ENCODE results near the gene THADA.

Gene THADA

DNA sequence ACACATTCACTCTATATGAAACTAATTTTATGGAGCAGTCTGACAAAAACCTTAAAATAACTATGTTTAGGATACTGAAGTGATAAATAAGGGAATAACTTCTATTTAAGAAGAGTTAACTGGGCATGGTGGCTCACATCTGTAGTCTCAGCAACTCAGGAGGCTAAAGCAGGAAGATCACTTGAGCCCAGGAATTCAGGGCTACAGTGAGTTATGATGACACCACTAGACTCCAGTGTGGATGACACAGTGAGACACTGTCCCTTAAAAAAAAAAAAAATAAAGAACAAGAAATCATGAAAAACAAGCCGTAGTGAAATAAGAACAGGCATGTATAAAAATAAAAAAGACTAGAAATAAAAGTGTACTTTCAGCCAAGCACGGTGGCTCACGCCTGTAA lies 82.0 kb downstream of the THADA start:
- H3K36me3 ChIP-seq (ENCODE audit: control insufficient read depth in 2 of 2, insufficient read depth in 2 of 2, low read length in 2 of 2): peaks cover 0 to 2% of the 10 kb centered on the region in 2 donors
- H3K27me3 ChIP-seq (ENCODE audit: control insufficient read depth in 2 of 2, insufficient read depth in 2 of 2, low read length in 2 of 2): no peaks in the 10 kb centered on the region
- H3K4me3 ChIP-seq (ENCODE audit: low read length in 2 of 2): no peak overlapping the region
- peaks cover 0 to 3% of the 10 kb centered on the region in 2 donors for H3K4me1 ChIP-seq (ENCODE audit: control insufficient read depth in 2 of 2, insufficient read depth in 2 of 2, low read length in 2 of 2)
- H3K9ac ChIP-seq (ENCODE audit: low read depth in 1 of 2, low read length in 2 of 2): no peak overlapping the region
- H3K9me3 ChIP-seq (ENCODE audit: control insufficient read depth in 2 of 2, low read length in 2 of 2): no peaks in the 10 kb centered on the region
- H3K27ac ChIP-seq (ENCODE audit: low read depth in 2 of 2, low read length in 2 of 2): no peak overlapping the region

DNA sequence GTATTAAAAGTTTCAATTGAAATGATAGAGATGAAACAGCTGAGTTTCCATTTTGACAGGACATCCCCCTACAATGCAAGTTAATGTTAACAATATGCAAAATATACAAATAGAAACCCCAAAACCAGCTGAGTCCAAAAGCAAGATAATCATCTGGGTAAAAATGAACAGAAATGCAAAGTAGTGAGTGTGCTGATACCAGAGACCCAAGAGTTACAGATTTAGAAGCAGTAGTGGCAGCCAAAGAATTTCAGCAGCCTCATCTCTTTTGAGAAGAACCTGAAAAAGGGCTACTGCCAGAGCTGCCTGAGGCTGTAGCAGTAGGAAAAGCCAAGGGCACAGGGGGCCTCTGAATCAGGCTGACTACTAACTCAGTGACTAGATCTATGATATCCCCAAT lies 82.6 kb downstream of the THADA start:
- H3K9ac ChIP-seq (ENCODE audit: low read depth in 1 of 2, low read length in 2 of 2): no peak overlapping the region
- H3K27me3 ChIP-seq (ENCODE audit: control insufficient read depth in 2 of 2, insufficient read depth in 2 of 2, low read length in 2 of 2): no peaks in the 10 kb centered on the region
- no peak overlapping the region for H3K4me3 ChIP-seq (ENCODE audit: low read length in 2 of 2)
- no peaks in the 10 kb centered on the region for H3K9me3 ChIP-seq (ENCODE audit: control insufficient read depth in 2 of 2, low read length in 2 of 2)
- no peaks in the 10 kb centered on the region for H3K4me1 ChIP-seq (ENCODE audit: control insufficient read depth in 2 of 2, insufficient read depth in 2 of 2, low read length in 2 of 2)
- H3K36me3 ChIP-seq (ENCODE audit: control insufficient read depth in 2 of 2, insufficient read depth in 2 of 2, low read length in 2 of 2): peaks cover 2 to 4% of the 10 kb centered on the region in 2 donors
- peak overlapping the region in 1 of 2 donors; percentile 38 for H3K27ac ChIP-seq (ENCODE audit: low read depth in 2 of 2, low read length in 2 of 2)

DNA sequence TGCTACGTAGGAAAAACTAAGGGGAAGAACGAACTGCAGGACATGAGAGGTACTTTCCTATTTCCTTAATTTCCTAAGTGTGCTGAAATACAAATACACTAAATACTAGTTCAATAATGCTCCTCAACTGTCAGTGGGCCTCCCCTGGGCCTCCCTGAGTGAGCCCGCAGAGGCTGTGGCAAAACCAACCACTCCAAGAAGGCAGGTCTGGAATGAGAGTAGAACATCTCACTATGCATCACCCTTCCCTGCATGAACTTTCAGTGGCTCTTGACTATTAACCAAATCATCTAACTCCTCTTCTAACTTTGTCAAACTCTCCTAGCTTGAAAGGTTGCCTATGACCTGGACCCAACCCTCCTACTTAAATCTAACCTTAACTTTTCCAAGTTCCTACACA lies 84.6 kb downstream of the THADA start:
- Histone ChIP-seq H3K4me3 (ENCODE audit: low read length in 2 of 2) (no peak overlapping the region), H3K9me3 (ENCODE audit: control insufficient read depth in 2 of 2, low read length in 2 of 2) (no peaks in the 10 kb centered on the region), H3K27me3 (ENCODE audit: control insufficient read depth in 2 of 2, insufficient read depth in 2 of 2, low read length in 2 of 2) (no peaks in the 10 kb centered on the region), H3K27ac (ENCODE audit: low read depth in 2 of 2, low read length in 2 of 2) (no peak overlapping the region), H3K4me1 (ENCODE audit: control insufficient read depth in 2 of 2, insufficient read depth in 2 of 2, low read length in 2 of 2) (no peaks in the 10 kb centered on the region), H3K36me3 (ENCODE audit: control insufficient read depth in 2 of 2, insufficient read depth in 2 of 2, low read length in 2 of 2) (peaks cover 4 to 5% of the 10 kb centered on the region in 2 donors), H3K9ac (ENCODE audit: low read depth in 1 of 2, low read length in 2 of 2) (no peak overlapping the region)

DNA sequence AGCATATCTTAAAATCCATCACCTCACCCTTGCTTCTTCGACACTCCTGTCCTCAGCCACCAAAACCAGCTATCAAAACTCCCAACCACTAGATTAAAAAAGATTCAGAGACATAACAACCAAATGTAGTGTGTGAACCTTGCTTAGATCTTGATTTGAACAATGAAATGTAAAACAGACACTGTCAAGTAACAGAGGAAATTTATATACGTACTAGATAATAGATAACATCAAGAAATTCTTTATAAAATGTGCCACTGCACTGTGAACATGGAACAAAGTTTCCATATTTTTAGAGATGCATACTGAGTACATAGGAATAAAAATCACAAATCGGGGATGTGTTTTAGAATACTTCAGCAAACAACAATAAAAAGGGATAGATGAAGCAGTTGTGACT lies 86.0 kb downstream of the THADA start:
- Histone ChIP-seq H3K9ac (ENCODE audit: low read depth in 1 of 2, low read length in 2 of 2) (no peak overlapping the region), H3K4me1 (ENCODE audit: control insufficient read depth in 2 of 2, insufficient read depth in 2 of 2, low read length in 2 of 2) (no peaks in the 10 kb centered on the region), H3K36me3 (ENCODE audit: control insufficient read depth in 2 of 2, insufficient read depth in 2 of 2, low read length in 2 of 2) (peaks cover 4 to 5% of the 10 kb centered on the region in 2 donors), H3K27ac (ENCODE audit: low read depth in 2 of 2, low read length in 2 of 2) (no peak overlapping the region), H3K4me3 (ENCODE audit: low read length in 2 of 2) (no peak overlapping the region), H3K9me3 (ENCODE audit: control insufficient read depth in 2 of 2, low read length in 2 of 2) (no peaks in the 10 kb centered on the region), H3K27me3 (ENCODE audit: control insufficient read depth in 2 of 2, insufficient read depth in 2 of 2, low read length in 2 of 2) (no peaks in the 10 kb centered on the region)

DNA sequence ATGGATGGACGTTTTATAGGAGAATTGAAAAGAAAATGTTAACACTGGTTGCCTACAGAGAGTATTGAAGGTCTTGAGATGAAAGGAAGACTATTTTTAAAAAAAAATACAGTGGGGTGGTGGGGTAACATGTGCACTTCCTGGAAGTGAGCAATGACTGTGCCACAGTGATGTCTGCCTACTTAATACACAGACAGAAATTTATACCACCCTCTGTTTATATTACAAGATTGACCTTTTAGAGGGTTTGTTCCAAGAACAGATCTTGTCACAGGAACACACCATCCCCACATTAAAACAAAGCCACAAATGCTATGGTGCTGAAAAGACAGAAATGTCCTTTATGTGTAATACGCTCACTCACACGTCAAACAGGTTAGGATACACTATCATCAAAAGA lies 87.6 kb downstream of the THADA start:
- no peak overlapping the region for H3K27ac ChIP-seq (ENCODE audit: low read depth in 2 of 2, low read length in 2 of 2)
- no peak overlapping the region for H3K4me3 ChIP-seq (ENCODE audit: low read length in 2 of 2)
- peaks cover 4 to 5% of the 10 kb centered on the region in 2 donors for H3K36me3 ChIP-seq (ENCODE audit: control insufficient read depth in 2 of 2, insufficient read depth in 2 of 2, low read length in 2 of 2)
- H3K9me3 ChIP-seq (ENCODE audit: control insufficient read depth in 2 of 2, low read length in 2 of 2): no peaks in the 10 kb centered on the region
- no peaks in the 10 kb centered on the region for H3K4me1 ChIP-seq (ENCODE audit: control insufficient read depth in 2 of 2, insufficient read depth in 2 of 2, low read length in 2 of 2)
- H3K27me3 ChIP-seq (ENCODE audit: control insufficient read depth in 2 of 2, insufficient read depth in 2 of 2, low read length in 2 of 2): no peaks in the 10 kb centered on the region
- H3K9ac ChIP-seq (ENCODE audit: low read depth in 1 of 2, low read length in 2 of 2): no peak overlapping the region

DNA sequence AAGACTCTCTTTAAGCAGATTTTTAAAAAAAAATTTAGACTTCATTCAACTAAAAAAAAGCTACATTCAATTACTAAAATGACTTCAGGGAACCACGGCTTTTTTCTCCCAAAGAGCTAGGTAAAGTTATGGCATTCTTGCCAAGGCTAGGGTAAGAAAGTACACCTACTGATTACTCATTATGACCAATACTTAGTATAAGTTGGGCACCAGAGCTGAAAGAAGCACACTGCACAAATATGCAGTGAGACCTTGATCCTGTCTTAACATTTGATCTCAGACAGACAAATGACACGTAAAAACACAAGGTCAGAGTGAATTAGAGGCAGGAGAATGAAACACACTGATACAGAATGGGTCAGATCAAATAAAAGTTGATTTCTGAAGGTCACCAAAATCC lies 88.7 kb downstream of the THADA start:
- Histone ChIP-seq H3K4me3 (ENCODE audit: low read length in 2 of 2) (no peak overlapping the region), H3K36me3 (ENCODE audit: control insufficient read depth in 2 of 2, insufficient read depth in 2 of 2, low read length in 2 of 2) (peaks cover 4% of the 10 kb centered on the region in 2 donors), H3K4me1 (ENCODE audit: control insufficient read depth in 2 of 2, insufficient read depth in 2 of 2, low read length in 2 of 2) (no peaks in the 10 kb centered on the region), H3K9me3 (ENCODE audit: control insufficient read depth in 2 of 2, low read length in 2 of 2) (no peaks in the 10 kb centered on the region), H3K27me3 (ENCODE audit: control insufficient read depth in 2 of 2, insufficient read depth in 2 of 2, low read length in 2 of 2) (no peaks in the 10 kb centered on the region), H3K27ac (ENCODE audit: low read depth in 2 of 2, low read length in 2 of 2) (no peak overlapping the region), H3K9ac (ENCODE audit: low read depth in 1 of 2, low read length in 2 of 2) (no peak overlapping the region)

DNA sequence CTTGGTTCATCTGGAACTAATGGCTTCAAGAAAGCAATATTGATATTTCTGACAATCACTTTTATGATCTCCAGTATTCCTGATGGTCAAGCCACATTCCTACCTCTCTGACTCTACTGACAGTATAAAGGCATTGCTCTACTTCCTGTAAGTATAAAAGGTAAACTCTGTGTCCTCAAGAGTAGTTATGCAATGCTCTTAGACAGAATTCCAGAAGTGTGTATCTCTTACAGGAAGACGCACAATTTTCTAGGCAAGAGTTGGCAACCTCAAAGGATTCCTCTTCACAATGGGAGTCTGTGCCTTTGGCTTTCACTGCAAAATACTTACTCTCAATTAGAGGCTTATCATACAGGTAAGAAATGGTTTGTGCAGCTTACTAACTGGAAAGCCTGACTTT lies 100.1 kb downstream of the THADA start:
- Histone ChIP-seq H3K27ac (ENCODE audit: low read depth in 2 of 2, low read length in 2 of 2) (no peak overlapping the region), H3K36me3 (ENCODE audit: control insufficient read depth in 2 of 2, insufficient read depth in 2 of 2, low read length in 2 of 2) (peaks cover 2 to 3% of the 10 kb centered on the region in 2 donors), H3K4me3 (ENCODE audit: low read length in 2 of 2) (no peak overlapping the region), H3K9ac (ENCODE audit: low read depth in 1 of 2, low read length in 2 of 2) (no peak overlapping the region), H3K9me3 (ENCODE audit: control insufficient read depth in 2 of 2, low read length in 2 of 2) (no peaks in the 10 kb centered on the region), H3K27me3 (ENCODE audit: control insufficient read depth in 2 of 2, insufficient read depth in 2 of 2, low read length in 2 of 2) (no peaks in the 10 kb centered on the region), H3K4me1 (ENCODE audit: control insufficient read depth in 2 of 2, insufficient read depth in 2 of 2, low read length in 2 of 2) (no peaks in the 10 kb centered on the region)

DNA sequence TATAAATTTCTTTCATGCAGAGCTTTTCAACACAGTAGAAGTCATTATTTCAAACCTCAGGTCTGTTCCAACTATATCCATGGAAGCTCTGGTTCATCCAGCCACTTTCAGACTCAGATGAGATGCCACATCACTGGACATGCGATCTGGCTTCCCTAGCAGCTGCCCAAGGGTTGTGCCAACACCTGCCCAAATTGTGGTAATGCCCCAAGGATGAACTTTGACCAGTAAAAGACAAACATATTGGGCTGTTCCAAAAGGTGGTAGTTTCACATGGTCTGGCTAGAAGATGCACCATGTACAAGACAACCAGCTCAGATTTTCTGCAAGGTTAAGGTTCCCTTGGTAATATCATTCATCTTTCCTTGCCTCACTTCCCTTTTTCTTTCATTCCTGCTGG lies 101.9 kb downstream of the THADA start:
- Histone ChIP-seq H3K27me3 (ENCODE audit: control insufficient read depth in 2 of 2, insufficient read depth in 2 of 2, low read length in 2 of 2) (no peaks in the 10 kb centered on the region), H3K4me3 (ENCODE audit: low read length in 2 of 2) (no peak overlapping the region), H3K4me1 (ENCODE audit: control insufficient read depth in 2 of 2, insufficient read depth in 2 of 2, low read length in 2 of 2) (no peaks in the 10 kb centered on the region), H3K9me3 (ENCODE audit: control insufficient read depth in 2 of 2, low read length in 2 of 2) (no peaks in the 10 kb centered on the region), H3K36me3 (ENCODE audit: control insufficient read depth in 2 of 2, insufficient read depth in 2 of 2, low read length in 2 of 2) (peaks cover 2 to 3% of the 10 kb centered on the region in 2 donors), H3K9ac (ENCODE audit: low read depth in 1 of 2, low read length in 2 of 2) (no peak overlapping the region), H3K27ac (ENCODE audit: low read depth in 2 of 2, low read length in 2 of 2) (no peak overlapping the region)

DNA sequence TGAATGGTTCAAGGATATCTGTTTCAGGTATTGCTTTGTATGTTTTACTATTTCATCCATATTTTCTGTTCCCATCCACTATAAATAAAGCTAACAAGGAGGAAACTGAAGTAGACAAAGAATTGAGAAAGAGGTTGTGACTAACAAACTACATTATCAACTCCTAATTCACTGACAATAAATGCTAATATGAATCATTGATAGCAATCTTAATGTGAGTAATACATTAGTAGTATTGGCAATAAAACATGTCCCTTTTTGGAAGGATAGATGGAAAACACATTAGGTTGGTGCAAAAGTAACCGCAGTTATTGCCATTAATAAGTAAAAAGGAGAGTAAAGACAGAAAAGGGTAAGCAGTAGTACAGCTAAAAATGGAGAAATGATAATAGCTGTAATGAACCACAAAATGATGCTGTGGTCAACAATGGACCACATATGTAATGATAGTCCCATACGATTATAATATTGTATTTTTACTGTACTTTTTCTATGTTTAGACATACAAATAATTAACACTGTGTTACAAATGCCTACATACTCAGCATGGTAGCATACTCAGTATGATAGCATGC lies 104.7 kb downstream of the THADA start:
- H3K4me3 ChIP-seq (ENCODE audit: low read length in 2 of 2): no peak overlapping the region
- no peaks in the 10 kb centered on the region for H3K27me3 ChIP-seq (ENCODE audit: control insufficient read depth in 2 of 2, insufficient read depth in 2 of 2, low read length in 2 of 2)
- no peak overlapping the region for H3K27ac ChIP-seq (ENCODE audit: low read depth in 2 of 2, low read length in 2 of 2)
- H3K36me3 ChIP-seq (ENCODE audit: control insufficient read depth in 2 of 2, insufficient read depth in 2 of 2, low read length in 2 of 2): peaks cover 0 to 3% of the 10 kb centered on the region in 2 donors
- H3K9me3 ChIP-seq (ENCODE audit: control insufficient read depth in 2 of 2, low read length in 2 of 2): no peaks in the 10 kb centered on the region
- H3K4me1 ChIP-seq (ENCODE audit: control insufficient read depth in 2 of 2, insufficient read depth in 2 of 2, low read length in 2 of 2): no peaks in the 10 kb centered on the region
- H3K9ac ChIP-seq (ENCODE audit: low read depth in 1 of 2, low read length in 2 of 2): no peak overlapping the region

DNA sequence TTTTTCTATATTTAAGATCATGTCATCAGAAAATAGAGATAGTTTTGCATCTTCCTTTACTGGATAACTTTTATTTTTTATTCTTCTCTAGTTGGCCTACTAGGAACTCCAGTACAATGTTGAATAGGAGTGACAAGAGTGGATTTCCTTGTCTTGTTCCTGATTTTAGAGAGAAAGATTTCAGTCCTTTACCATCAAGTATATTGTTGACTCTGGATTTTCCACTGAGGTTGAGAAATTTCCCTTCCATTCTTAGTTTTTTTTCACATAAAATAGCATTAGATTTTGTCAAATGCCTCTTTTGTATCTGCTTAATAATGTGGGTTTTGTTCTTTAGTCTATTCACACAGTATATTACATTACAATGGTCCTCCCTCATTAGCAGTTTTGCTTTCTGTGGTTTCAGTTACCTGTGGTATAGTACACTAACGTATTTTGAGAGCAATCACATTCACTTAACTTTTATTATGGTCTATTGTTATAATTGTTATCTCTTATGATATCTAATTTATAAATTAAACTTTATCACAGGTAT lies 105.5 kb downstream of the THADA start:
- Histone ChIP-seq H3K27ac (ENCODE audit: low read depth in 2 of 2, low read length in 2 of 2) (no peak overlapping the region), H3K4me3 (ENCODE audit: low read length in 2 of 2) (no peak overlapping the region), H3K36me3 (ENCODE audit: control insufficient read depth in 2 of 2, insufficient read depth in 2 of 2, low read length in 2 of 2) (peaks cover 0 to 3% of the 10 kb centered on the region in 2 donors), H3K27me3 (ENCODE audit: control insufficient read depth in 2 of 2, insufficient read depth in 2 of 2, low read length in 2 of 2) (no peaks in the 10 kb centered on the region), H3K9me3 (ENCODE audit: control insufficient read depth in 2 of 2, low read length in 2 of 2) (no peaks in the 10 kb centered on the region), H3K9ac (ENCODE audit: low read depth in 1 of 2, low read length in 2 of 2) (no peak overlapping the region), H3K4me1 (ENCODE audit: control insufficient read depth in 2 of 2, insufficient read depth in 2 of 2, low read length in 2 of 2) (no peaks in the 10 kb centered on the region)
